Measurements from ENCODE around the gene ERAS. TPM values are rescaled to one million over a fixed set of nuclear protein-coding genes. Genes with fewer than 3 reads are reported as not detected.
"Not testable (repeated sequence)": the region's sequence is repeated elsewhere in the genome, so short reads cannot be mapped to it uniquely, and the experiment has no call there.

Gene ERAS
- total RNA-seq, 4 donors from 2014 or later, result not detected

DNA sequence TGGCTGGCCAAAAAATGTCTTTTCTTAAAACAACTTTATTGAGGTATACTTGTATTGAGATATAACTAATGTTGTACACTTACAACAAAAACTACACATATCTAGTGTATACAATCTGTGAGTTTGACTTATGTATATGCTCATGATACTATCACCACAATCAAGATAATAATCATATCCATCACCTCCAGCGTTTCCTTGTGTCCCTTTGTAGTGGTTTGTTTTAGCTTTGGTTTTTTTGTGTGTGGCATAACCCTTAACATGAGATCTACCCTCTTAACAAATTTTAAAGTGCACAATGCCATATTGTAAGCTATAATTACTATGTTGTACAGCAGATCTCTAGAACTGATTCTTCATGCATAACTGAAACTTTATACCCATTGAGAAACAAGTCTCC lies 22.5 kb downstream of the ERAS start:
- TF ChIP-seq POLR2A (IDR thresholded peaks at IDR 0.05) (no peak), EP300 (IDR thresholded peaks at IDR 0.05) (no peak)
- TF ChIP-seq, protein P1, sequence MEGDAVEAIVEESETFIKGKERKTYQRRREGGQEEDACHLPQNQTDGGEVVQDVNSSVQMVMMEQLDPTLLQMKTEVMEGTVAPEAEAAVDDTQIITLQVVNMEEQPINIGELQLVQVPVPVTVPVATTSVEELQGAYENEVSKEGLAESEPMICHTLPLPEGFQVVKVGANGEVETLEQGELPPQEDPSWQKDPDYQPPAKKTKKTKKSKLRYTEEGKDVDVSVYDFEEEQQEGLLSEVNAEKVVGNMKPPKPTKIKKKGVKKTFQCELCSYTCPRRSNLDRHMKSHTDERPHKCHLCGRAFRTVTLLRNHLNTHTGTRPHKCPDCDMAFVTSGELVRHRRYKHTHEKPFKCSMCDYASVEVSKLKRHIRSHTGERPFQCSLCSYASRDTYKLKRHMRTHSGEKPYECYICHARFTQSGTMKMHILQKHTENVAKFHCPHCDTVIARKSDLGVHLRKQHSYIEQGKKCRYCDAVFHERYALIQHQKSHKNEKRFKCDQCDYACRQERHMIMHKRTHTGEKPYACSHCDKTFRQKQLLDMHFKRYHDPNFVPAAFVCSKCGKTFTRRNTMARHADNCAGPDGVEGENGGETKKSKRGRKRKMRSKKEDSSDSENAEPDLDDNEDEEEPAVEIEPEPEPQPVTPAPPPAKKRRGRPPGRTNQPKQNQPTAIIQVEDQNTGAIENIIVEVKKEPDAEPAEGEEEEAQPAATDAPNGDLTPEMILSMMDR (IDR thresholded peaks at IDR 0.05), result no peak
- whole genome bisulfite sequencing, 2 donors, result 45 to 59% methylated on average over 1 of the region's 1 CpG
- DNase-seq (ENCODE audit: low spot score in 2 of 2), result no peak
- H3K27ac ChIP-seq, result no peak overlapping the region
- H3K36me3 ChIP-seq, result no peaks in the 10 kb centered on the region
- H3K4me1 ChIP-seq, result no peaks in the 10 kb centered on the region
- H3K9me3 ChIP-seq, result no peaks in the 10 kb centered on the region
- peaks cover 0 to 5% of the 10 kb centered on the region in 2 donors for H3K27me3 ChIP-seq
- H3K4me3 ChIP-seq, result no peak overlapping the region

DNA sequence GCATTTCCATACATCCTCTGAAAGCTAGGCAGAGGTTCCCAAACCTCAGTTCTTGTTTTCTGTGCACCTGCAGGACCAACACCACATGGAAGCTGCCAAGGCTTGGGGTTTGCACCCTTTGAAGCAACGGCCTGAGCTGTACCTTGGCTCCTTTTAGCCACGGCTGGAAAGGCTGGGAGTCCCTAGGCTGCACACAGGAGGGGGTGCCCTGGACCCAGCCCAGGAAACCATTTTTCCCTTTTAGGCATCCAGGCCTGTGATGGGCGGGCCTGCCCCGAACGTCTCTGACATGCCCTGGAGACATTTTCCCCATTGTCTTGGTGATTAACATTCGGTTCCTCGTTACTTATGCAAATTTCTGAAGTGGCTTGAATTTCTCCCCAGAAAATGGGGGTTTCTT lies 26.5 kb downstream of the ERAS start:
- Histone ChIP-seq H3K4me3 (no peak overlapping the region), H3K4me1 (no peaks in the 10 kb centered on the region), H3K9me3 (no peaks in the 10 kb centered on the region), H3K27ac (no peak overlapping the region), H3K36me3 (no peaks in the 10 kb centered on the region), H3K27me3 (peaks cover 0 to 5% of the 10 kb centered on the region in 2 donors)
- WGBS, 2 donors, result 67 to 68% methylated on average over 7 of the region's 7 CpGs
- TF ChIP-seq EP300 (IDR thresholded peaks at IDR 0.05), result no peak
- TF ChIP-seq, protein P1 (IDR thresholded peaks at IDR 0.05), result no peak
- DNase-seq (ENCODE audit: low spot score in 2 of 2), result no peak

DNA sequence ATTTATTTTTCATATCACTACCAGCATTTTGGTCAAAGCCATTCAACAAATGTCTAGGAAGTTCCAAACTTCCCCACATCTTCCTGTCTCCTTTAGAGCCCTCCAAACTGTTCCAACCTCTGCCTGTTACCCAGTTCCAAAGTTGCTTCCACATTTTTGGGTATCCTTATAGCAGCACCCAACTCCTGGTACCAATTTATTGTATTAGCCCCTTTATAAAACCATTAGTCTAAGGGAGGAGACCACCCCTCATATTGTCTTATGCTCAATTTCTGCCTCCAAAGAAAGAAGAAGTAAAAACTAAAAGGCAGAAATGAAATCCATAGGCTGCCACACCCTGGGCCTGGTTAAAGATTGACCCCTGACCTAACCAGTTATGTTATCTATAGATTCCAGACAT lies 27.2 kb downstream of the ERAS start:
- not testable (repeated sequence) for H3K9me3 ChIP-seq; H3K4me1 ChIP-seq; H3K4me3 ChIP-seq; H3K36me3 ChIP-seq; H3K27me3 ChIP-seq; H3K27ac ChIP-seq; DNase-seq (ENCODE audit: low spot score in 2 of 2)

DNA sequence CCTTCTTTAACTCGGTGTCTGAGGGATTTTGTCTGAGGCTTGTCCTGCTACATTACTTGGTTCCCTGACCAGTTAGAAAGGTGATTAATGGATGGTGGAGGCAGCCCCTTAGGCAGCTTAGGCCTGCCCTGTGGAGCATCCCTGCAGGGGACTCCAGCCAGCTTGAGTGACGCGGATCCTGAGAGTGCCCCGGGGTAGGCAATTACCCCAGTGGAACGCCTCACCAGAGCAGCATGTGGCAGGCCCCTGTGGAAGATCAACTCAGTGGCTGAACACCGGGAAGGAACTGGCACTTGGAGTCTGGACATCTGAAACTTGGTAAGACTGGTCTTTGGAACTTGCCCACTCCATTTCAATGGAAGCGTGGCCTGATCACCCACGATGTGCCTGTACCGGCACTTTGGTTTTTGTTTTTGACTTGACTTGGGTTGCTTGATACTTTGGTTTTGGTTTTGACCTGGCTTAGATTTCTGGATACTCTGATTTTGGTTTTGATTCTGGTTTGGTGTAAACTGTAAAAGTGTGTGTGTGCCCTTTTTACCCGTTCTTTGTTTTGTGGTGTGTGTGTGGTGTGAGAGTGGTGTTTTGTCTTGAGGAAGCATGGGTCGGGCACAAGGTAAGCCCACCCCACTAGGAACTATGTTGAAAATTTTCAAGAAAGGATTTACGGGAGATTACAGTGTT lies 27.9 kb downstream of the ERAS start:
- H3K27me3 ChIP-seq; H3K4me3 ChIP-seq; H3K4me1 ChIP-seq; H3K27ac ChIP-seq; H3K36me3 ChIP-seq; H3K9me3 ChIP-seq; DNase-seq (ENCODE audit: low spot score in 2 of 2): not testable (repeated sequence)
- 82 to 88% methylated on average over 8 to 9 of the region's 12 CpGs for WGBS, 2 donors

DNA sequence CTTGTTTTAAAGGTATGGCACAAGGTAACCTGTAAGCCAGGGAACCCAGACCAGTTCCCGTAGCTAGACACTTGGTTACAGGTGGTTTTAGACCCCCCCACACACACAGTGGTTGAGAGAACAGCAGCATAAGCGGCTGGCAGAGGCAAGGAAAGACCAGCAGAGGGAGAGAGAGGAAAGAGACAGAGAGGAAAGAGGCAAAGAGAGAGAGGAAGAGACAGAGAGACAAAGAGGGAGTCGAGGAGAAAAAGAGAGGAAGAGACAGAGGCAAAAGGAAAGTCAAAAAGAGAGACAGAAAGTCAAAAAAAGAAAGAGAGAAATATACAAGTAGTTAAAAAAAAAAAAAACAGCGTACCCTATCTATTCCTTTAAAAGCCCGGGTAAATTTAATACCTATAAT lies 28.6 kb downstream of the ERAS start:
- no peaks in the 10 kb centered on the region for H3K4me1 ChIP-seq
- no peaks in the 10 kb centered on the region for H3K36me3 ChIP-seq
- WGBS, 2 donors, result 34 to 56% methylated on average over 5 of the region's 5 CpGs
- DNase-seq (ENCODE audit: low spot score in 2 of 2), result no peak
- H3K4me3 ChIP-seq, result no peak overlapping the region
- H3K27ac ChIP-seq, result no peak overlapping the region
- no peaks in the 10 kb centered on the region for H3K27me3 ChIP-seq
- H3K9me3 ChIP-seq, result no peaks in the 10 kb centered on the region
- TF ChIP-seq, protein P1 (IDR thresholded peaks at IDR 0.05), result no peak
- TF ChIP-seq POLR2A (IDR thresholded peaks at IDR 0.05) (no peak), EP300 (IDR thresholded peaks at IDR 0.05) (no peak)

DNA sequence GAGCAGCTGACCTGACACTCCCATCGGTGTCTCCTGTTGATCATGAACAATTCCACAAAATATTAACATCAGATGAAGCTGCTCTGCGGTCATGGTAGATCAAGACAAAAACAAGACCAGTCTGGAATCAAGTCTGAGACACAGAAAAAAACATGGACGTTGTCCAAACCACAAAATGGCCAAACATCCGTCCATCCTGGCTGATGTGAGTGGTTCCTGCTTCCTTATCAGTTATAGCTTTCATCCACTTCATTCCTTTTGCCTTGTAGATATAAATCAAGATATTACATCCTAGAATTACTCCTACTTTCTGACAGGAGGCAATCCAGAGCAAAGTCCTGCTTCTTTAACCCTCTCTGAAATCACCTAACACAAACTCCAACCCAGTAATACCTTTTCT lies 37.9 kb downstream of the ERAS start:
- DNase-seq (ENCODE audit: low spot score in 2 of 2), result no peak
- Histone ChIP-seq H3K9me3 (no peaks in the 10 kb centered on the region), H3K27ac (no peak overlapping the region), H3K4me1 (no peaks in the 10 kb centered on the region), H3K27me3 (no peaks in the 10 kb centered on the region), H3K36me3 (no peaks in the 10 kb centered on the region), H3K4me3 (no peak overlapping the region)
- TF ChIP-seq POLR2A (IDR thresholded peaks at IDR 0.05) (no peak), EP300 (IDR thresholded peaks at IDR 0.05) (no peak)
- TF ChIP-seq, protein P1 (IDR thresholded peaks at IDR 0.05), result no peak
- 43 to 55% methylated on average over 4 of the region's 4 CpGs for WGBS, 2 donors

DNA sequence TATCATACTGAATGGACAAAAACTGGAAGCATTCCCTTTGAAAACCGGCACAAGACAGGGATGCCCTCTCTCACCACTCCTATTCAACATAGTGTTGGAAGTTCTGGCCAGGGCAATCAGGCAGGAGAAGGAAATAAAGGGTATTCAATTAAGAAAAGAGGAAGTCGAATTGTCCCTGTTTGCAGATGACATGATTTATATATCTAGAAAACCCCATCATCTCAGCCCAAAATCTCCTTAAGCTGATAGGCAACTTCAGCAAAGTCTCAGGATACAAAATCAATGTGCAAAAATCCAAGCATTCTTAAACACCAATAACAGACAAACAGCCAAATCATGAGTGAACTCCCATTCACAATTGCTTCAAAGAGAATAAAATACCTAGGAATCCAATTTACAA lies 45.7 kb downstream of the ERAS start:
- H3K36me3 ChIP-seq; H3K4me1 ChIP-seq; H3K27ac ChIP-seq; H3K4me3 ChIP-seq; H3K9me3 ChIP-seq; DNase-seq (ENCODE audit: low spot score in 2 of 2); H3K27me3 ChIP-seq: not testable (repeated sequence)
- 65 to 90% methylated on average over 1 to 2 of the region's 2 CpGs for WGBS, 2 donors

DNA sequence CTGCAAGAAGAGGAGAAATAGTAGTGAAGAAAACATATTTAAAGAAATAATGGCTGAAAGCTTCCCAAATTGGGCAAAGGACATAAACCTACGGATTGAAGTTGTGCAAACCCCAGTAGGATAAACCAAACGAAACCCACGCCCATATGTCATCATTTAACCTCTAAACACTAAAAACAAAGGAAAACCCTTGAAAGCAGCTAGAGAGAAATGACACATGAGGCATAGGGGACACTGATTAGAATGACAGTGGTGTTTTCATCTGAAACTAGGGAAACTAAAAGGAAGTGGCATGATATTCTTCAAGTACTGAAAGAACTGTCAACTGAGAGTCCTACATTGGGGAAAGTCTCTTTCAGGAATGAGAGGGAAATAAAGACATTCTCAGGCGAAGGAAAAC lies 50.6 kb downstream of the ERAS start:
- not testable (repeated sequence) for H3K9me3 ChIP-seq, H3K4me1 ChIP-seq

More for the DNA sequence above, 50.6 kb downstream of the ERAS start:
- WGBS, 2 donors, result 41 to 54% methylated on average over 3 to 4 of the region's 4 CpGs
- DNase-seq (ENCODE audit: low spot score in 2 of 2); H3K27ac ChIP-seq; H3K27me3 ChIP-seq; H3K36me3 ChIP-seq; H3K4me3 ChIP-seq: not testable (repeated sequence)
